ENCODE measurements around the gene LMO7. TPM values are rescaled to one million over a fixed set of nuclear protein-coding genes. Genes with fewer than 3 reads are reported as not detected.

LMO7 gene
- total RNA-seq, 1 donor from 2014 or later: 446 TPM

DNA sequence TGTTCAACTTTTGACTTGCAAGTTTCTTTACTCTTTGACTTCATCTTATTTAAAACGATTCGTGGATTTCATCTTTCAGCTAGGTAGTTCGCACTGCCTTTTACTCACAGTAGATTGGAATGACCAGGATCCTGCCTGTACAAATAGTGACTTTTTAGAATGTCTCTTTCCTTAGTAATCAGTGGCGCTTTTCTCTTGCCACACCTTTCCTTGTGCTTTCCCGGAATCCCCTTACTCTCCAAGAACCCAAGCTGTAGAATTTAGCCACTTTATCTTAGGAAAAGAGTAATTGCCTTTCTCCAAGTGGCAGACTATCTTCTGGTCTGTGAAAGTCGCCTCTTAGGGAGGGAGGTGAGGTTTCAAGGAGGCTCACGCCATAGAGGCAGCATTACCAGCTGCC is 123.4 kb downstream of the LMO7 start:
- peak overlapping the region; percentile 78 for H3K27ac ChIP-seq (replicated peaks)
- intact Hi-C loops (cut with micrococcal nuclease): no loop called here

DNA sequence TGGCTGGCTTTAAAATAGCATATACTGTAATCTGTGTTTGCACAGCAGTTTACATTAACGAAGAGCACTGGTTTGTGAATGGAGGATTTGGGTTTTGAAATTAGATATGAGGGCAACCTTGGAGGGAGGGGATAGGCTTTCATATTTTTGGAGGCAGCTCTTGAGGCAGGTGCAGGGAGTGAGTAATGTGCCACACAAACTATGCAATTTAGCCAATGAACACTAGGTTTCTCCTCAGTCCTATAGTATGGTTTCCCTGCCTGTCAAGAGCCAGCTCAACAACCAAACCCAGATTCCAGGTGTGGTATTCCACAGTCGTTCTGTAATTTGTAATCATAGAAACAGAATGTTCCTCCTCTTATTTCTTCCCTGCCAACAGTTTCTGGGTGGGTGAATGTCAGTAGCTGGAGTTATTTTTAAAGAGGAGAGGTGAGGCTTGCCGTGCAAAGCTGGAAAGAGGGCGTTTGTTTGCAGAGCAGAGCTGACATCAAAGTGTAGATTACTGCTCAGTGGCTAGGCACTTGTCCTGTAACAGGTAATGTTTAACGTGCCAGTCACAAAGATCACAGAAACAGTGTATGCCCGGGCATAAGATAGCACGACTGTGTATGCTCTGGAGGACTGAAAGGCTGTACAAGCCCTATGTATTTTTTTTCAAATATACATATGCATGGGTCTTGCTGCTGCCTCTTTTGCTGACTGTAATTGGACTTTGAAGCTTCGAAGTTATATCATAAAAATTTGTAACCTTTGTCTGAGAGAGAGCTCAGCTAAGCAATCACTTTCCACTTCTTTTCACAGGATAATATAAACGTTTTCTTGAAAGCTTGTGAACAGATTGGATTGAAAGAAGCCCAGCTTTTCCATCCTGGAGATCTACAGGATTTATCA is 124.2 kb downstream of the LMO7 start:
- intact Hi-C loops (cut with micrococcal nuclease): no loop called here
- no peak for DNase-seq
- Histone ChIP-seq H3K36me3 (no peaks in the 10 kb centered on the region), H3K27ac (replicated peaks) (peak overlapping the region; percentile 78), H3K4me3 (peak overlapping the region; percentile 62), H3K4me1 (peaks cover 30% of the 10 kb centered on the region), H3K27me3 (ENCODE audit: low read depth) (no peaks in the 10 kb centered on the region), H3K9me3 (replicated peaks) (no peaks in the 10 kb centered on the region)
- TF ChIP-seq, protein P1, sequence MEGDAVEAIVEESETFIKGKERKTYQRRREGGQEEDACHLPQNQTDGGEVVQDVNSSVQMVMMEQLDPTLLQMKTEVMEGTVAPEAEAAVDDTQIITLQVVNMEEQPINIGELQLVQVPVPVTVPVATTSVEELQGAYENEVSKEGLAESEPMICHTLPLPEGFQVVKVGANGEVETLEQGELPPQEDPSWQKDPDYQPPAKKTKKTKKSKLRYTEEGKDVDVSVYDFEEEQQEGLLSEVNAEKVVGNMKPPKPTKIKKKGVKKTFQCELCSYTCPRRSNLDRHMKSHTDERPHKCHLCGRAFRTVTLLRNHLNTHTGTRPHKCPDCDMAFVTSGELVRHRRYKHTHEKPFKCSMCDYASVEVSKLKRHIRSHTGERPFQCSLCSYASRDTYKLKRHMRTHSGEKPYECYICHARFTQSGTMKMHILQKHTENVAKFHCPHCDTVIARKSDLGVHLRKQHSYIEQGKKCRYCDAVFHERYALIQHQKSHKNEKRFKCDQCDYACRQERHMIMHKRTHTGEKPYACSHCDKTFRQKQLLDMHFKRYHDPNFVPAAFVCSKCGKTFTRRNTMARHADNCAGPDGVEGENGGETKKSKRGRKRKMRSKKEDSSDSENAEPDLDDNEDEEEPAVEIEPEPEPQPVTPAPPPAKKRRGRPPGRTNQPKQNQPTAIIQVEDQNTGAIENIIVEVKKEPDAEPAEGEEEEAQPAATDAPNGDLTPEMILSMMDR (IDR thresholded peaks at IDR 0.05; ENCODE audit: borderline replicate concordance): peak; percentile 33

More for the DNA sequence above, 123.4 kb downstream of the LMO7 start:
- no peaks in the 10 kb centered on the region for H3K9me3 ChIP-seq (replicated peaks)
- DNase-seq: no peak
- H3K36me3 ChIP-seq: no peaks in the 10 kb centered on the region
- peaks cover 22% of the 10 kb centered on the region for H3K4me1 ChIP-seq
- H3K4me3 ChIP-seq: no peak overlapping the region
- no peaks in the 10 kb centered on the region for H3K27me3 ChIP-seq (ENCODE audit: low read depth)
- TF ChIP-seq, protein P1 (IDR thresholded peaks at IDR 0.05; ENCODE audit: borderline replicate concordance): no peak

DNA sequence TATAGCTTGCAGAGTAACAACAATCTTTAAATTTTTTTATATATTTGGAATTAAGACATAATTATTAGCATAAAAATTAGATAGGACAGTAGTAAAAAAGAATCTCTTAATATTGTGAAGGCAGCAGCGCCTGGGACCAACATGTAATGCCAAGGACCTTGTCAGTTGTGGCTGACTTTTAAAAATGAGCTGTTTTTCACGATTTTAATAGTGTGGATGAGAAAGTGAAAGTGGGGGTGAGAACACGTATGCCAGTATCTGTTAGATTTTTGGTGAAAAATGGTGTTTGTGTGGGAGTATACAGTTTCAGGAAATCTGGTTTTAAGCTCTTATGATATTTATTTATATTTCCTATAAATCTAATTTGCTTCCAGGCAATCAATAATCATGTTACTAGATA is 125.2 kb downstream of the LMO7 start:
- no peak for DNase-seq
- Histone ChIP-seq H3K4me3 (peak overlapping the region; percentile 62), H3K4me1 (peaks cover 34% of the 10 kb centered on the region), H3K9me3 (replicated peaks) (no peaks in the 10 kb centered on the region), H3K27me3 (ENCODE audit: low read depth) (no peaks in the 10 kb centered on the region), H3K36me3 (no peaks in the 10 kb centered on the region), H3K27ac (replicated peaks) (peak overlapping the region; percentile 78)
- intact Hi-C loops (cut with micrococcal nuclease): no loop called here
- TF ChIP-seq, protein P1 (IDR thresholded peaks at IDR 0.05; ENCODE audit: borderline replicate concordance): no peak

DNA sequence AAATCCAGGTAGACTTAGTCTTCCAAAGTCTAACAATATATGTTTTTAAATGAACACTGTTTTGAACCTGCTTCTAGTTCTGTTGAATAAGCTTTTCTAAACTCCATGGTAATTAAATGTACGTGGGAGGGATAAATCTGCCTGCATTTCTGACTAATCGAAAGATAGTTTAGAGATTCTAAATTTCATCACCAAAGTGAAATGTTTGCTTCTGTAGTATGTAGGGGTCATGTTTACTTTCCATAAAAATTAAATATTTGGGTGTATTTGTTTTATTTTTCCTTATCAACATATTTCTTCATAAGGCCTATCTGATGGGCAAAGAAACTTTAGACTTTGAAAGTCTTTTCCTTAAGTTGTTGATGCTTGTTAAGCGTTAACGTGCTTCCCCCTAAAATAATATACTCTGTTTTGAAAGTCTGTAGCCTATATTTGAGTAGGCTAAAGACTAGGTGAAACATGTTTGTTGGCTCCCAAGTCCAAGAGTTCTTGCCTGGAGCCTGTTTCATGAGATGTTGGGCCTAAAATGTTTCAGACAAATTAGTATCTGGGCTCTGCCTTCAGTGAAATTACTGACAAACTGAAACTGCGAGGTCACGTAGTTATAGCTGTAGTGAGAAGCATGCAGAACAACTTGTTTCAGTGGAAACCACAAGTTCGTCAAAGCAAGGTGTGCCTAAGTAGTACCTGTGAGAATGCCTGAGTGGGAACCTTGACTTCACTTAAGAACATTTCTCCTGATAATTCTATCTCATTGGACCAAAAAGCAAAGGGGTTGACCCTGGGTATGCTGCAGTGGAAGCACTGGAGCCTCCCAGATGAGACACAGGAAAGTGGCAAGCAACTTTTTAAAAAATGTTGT is 126.2 kb downstream of the LMO7 start:
- TF ChIP-seq, protein P1 (IDR thresholded peaks at IDR 0.05; ENCODE audit: borderline replicate concordance): no peak
- Histone ChIP-seq H3K4me1 (peaks cover 37% of the 10 kb centered on the region), H3K9me3 (replicated peaks) (no peaks in the 10 kb centered on the region), H3K4me3 (peak overlapping the region; percentile 62), H3K27ac (replicated peaks) (peak overlapping the region; percentile 78), H3K36me3 (no peaks in the 10 kb centered on the region), H3K27me3 (ENCODE audit: low read depth) (no peaks in the 10 kb centered on the region)
- DNase-seq: no peak
- intact Hi-C loops (cut with micrococcal nuclease): no loop called here

DNA sequence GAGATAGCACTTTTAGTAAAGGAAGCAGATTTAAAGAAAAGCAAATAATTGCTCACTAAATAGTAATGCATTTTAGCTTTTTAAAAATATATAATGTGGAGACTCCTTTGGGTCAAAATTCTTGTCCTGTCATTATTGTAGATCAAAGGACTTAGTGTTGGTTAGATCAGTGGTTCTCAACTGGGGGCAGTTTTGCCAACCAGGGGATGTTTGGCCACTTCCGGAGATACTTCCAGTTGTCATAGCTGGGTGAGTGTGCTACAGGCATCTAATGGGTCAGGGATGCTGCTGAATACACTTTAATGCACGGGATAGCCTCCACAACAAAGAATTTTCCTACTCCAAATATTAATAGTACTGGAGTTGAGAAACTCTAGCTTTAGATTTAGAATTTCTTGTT is 126.8 kb downstream of the LMO7 start:
- Histone ChIP-seq H3K27ac (replicated peaks) (peak overlapping the region; percentile 78), H3K4me1 (peaks cover 43% of the 10 kb centered on the region), H3K4me3 (peak overlapping the region; percentile 62), H3K27me3 (ENCODE audit: low read depth) (no peaks in the 10 kb centered on the region), H3K9me3 (replicated peaks) (no peaks in the 10 kb centered on the region), H3K36me3 (no peaks in the 10 kb centered on the region)
- DNase-seq: no peak
- intact Hi-C loops (cut with micrococcal nuclease): no loop called here
- TF ChIP-seq, protein P1 (IDR thresholded peaks at IDR 0.05; ENCODE audit: borderline replicate concordance): no peak

Measured in left ventricle myocardium inferior (tissue), 1 donor.